Parathyroid adenoma (tissue), 2 donors: Measurements from ENCODE around the gene DCAF4L1.

Experiments
- H2AFZ ChIP-seq: fragments of 300-600 bp; sonication (generic); one replicate; pipeline ENCODE4 v1.7.0; 2017; ENCODE audit warnings: antibody characterized with exemption, mild to moderate bottlenecking
- H3K27ac ChIP-seq: fragments of 300-600 bp; sonication (generic); one replicate; pipeline ENCODE4 v1.7.0; 2017
- H3K27me3 ChIP-seq: fragments of 300-600 bp; sonication (generic); one replicate; pipeline ENCODE4 v1.7.0; 2017; ENCODE audit warnings: low read length; ENCODE audit not compliant: control insufficient read depth, insufficient read depth
- H3K36me3 ChIP-seq: fragments of 300-600 bp; sonication (generic); one replicate; pipeline ENCODE4 v1.7.0; 2017; ENCODE audit warnings: low read length; ENCODE audit not compliant: control insufficient read depth, insufficient read depth
- H3K4me1 ChIP-seq: fragments of 300-600 bp; sonication (generic); one replicate; pipeline ENCODE4 v1.7.0; 2017; ENCODE audit warnings: control low read depth
- H3K4me2 ChIP-seq: fragments of 300-600 bp; sonication (generic); one replicate; pipeline ENCODE4 v1.7.0; 2017; ENCODE audit warnings: low read length
- H3K4me3 ChIP-seq: fragments of 300-600 bp; sonication (generic); one replicate; pipeline ENCODE4 v1.7.0; 2017; ENCODE audit warnings: low read depth, low read length
- H3K79me2 ChIP-seq: fragments of 300-600 bp; sonication (generic); one replicate; pipeline ENCODE4 v1.7.0; 2017; ENCODE audit warnings: control low read depth
- H3K9ac ChIP-seq: fragments of 300-600 bp; sonication (generic); one replicate; pipeline ENCODE4 v1.7.0; 2017; ENCODE audit warnings: mild to moderate bottlenecking
- H3K9me3 ChIP-seq: fragments of 300-600 bp; sonication (generic); one replicate; pipeline ENCODE4 v1.7.0; 2017; ENCODE audit warnings: low read length; ENCODE audit not compliant: control insufficient read depth
- TF ChIP-seq, protein P1 (sequence below): fragments of 300-600 bp; sonication (generic); IDR thresholded peaks from one replicate; pipeline ENCODE4 v1.7.0; 2017; ENCODE audit warnings: antibody characterized with exemption, mild to moderate bottlenecking
- donor health status: primary hyperparathyroidism.

The DCAF4L1 gene

DNA sequence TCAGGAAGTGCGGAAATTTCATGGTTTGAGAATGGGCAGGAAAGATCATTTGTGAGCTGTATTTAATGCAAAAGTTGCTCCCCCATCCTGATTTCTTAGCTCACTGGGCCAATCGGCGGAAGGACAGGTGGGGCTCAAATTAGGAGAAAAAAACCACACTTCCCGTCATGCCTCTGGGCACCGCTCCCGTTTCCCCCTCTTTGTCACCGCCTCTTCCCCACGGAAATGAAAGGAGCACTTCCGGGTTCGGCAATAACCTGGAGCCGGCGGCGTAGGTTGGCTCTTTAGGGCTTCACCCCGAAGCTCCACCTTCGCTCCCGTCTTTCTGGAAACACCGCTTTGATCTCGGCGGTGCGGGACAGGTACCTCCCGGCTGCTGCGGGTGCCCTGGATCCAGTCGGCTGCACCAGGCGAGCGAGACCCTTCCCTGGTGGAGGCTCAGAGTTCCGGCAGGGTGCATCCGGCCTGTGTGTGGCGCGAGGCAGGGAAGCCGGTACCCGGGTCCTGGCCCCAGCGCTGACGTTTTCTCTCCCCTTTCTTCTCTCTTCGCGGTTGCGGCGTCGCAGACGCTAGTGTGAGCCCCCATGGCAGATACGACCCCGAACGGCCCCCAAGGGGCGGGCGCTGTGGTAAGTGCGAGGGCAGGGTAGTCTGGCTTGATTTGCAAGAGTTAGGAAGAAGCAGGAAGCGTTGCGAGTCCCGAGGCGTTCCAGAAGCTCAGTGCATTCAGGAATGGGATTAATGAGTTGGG lies 46.5 kb upstream of the DCAF4L1 start, which contains the start of gene TMEM33:
TSS of gene TMEM33 (plus strand) at position 529 of the 751 bp plus-strand sequence. CDS start at position 585, 56 bp downstream.
- TF ChIP-seq, protein P1, sequence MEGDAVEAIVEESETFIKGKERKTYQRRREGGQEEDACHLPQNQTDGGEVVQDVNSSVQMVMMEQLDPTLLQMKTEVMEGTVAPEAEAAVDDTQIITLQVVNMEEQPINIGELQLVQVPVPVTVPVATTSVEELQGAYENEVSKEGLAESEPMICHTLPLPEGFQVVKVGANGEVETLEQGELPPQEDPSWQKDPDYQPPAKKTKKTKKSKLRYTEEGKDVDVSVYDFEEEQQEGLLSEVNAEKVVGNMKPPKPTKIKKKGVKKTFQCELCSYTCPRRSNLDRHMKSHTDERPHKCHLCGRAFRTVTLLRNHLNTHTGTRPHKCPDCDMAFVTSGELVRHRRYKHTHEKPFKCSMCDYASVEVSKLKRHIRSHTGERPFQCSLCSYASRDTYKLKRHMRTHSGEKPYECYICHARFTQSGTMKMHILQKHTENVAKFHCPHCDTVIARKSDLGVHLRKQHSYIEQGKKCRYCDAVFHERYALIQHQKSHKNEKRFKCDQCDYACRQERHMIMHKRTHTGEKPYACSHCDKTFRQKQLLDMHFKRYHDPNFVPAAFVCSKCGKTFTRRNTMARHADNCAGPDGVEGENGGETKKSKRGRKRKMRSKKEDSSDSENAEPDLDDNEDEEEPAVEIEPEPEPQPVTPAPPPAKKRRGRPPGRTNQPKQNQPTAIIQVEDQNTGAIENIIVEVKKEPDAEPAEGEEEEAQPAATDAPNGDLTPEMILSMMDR = no peak
- peak within 1 kb of the TSS; percentile 87 for H2AFZ ChIP-seq
- peak within 1 kb of the TSS; percentile 98 for H3K4me3 ChIP-seq
- peak within 1 kb of the TSS; percentile 71 for H3K4me2 ChIP-seq
- peak within 1 kb of the TSS; percentile 43 for H3K27ac ChIP-seq
- H3K9ac ChIP-seq = no peak within 1 kb of the TSS
- no peaks in the 10 kb centered on the region for H3K36me3 ChIP-seq
- H3K79me2 ChIP-seq = peaks cover 11% of the 10 kb centered on the region
- no peaks in the 10 kb centered on the region for H3K4me1 ChIP-seq
- no peaks in the 10 kb centered on the region for H3K27me3 ChIP-seq
- H3K9me3 ChIP-seq = no peaks in the 10 kb centered on the region

DNA sequence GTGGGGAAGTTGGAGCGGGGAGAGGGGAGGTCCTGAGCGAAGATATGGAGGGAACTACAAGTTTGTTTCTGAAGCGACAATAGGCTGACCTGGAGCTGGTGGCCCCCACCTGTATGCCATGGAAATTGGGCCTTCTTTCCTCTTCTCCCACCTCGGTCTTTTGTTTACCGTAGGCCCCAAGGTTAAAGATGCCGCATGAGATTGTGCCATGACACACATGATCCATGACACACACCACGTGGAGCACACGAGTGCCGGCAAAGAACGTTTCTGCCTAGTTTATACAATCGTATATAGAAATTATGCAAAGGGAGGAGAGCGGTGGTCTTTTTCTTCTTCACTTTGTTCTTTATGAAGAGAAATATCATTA lies 45.9 kb upstream of the DCAF4L1 start:
- Histone ChIP-seq H3K4me3 (peak overlapping the region; percentile 98), H3K27ac (peak overlapping the region; percentile 43), H3K27me3 (no peaks in the 10 kb centered on the region), H3K36me3 (no peaks in the 10 kb centered on the region), H3K9me3 (no peaks in the 10 kb centered on the region), H2AFZ (peak overlapping the region; percentile 87), H3K4me2 (peak overlapping the region; percentile 71), H3K79me2 (peaks cover 11% of the 10 kb centered on the region), H3K9ac (no peak overlapping the region), H3K4me1 (no peaks in the 10 kb centered on the region)
- TF ChIP-seq, protein P1 = no peak

DNA sequence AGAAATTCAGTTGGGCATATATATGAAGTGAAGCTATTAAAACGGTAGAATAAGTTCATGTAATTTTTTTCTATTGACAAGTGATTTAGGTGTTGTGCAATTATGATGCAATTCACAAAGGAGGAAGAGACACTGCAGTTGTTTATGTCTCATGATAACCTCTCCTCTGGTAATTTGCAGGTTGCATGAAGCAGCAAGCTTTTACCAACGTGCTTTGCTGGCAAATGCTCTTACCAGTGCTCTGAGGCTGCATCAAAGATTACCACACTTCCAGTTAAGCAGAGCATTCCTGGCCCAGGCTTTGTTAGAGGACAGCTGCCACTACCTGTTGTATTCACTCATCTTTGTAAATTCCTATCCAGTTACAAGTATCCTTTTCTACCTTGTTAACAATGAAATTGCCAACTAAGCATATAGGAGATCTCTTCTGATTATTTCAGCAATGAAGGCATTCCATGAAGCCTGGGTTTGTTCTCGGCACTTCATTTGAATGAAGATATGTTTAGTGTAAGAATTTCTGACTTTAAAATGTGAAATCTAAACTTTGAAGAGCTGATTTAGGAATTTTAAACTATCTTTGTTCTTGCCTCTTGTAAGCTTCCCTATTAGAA lies 42.4 kb upstream of the DCAF4L1 start:
- H3K4me3 ChIP-seq = no peak overlapping the region
- no peaks in the 10 kb centered on the region for H3K27me3 ChIP-seq
- H3K27ac ChIP-seq = no peak overlapping the region
- H3K36me3 ChIP-seq = no peaks in the 10 kb centered on the region
- TF ChIP-seq, protein P1 = no peak
- H3K4me2 ChIP-seq = no peak overlapping the region
- H2AFZ ChIP-seq = no peak overlapping the region
- no peak overlapping the region for H3K9ac ChIP-seq
- H3K4me1 ChIP-seq = no peaks in the 10 kb centered on the region
- peaks cover 11% of the 10 kb centered on the region for H3K79me2 ChIP-seq
- no peaks in the 10 kb centered on the region for H3K9me3 ChIP-seq

DNA sequence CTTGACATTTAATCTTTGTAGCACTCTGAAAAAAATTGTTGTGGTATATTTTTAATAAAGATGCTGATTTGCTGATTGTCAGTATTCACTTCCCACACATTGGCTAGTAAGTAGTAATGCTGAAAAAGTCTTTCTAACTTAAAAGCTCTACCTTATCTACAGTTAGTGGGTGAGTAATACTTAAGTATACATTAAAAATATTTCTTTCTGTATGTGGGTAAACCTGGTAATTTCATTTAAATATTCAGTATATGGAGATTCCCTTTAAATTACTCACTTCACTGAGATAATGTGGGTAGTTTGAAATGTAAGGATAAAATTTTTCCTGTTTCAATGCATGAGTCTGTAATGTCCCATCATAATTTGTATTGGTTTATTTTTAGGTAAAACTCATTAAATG lies 40.7 kb upstream of the DCAF4L1 start:
- H3K79me2 ChIP-seq = peaks cover 3% of the 10 kb centered on the region
- no peak overlapping the region for H3K4me2 ChIP-seq
- H3K27me3 ChIP-seq = no peaks in the 10 kb centered on the region
- no peaks in the 10 kb centered on the region for H3K9me3 ChIP-seq
- TF ChIP-seq, protein P1 = no peak
- H3K36me3 ChIP-seq = no peaks in the 10 kb centered on the region
- H3K4me1 ChIP-seq = no peaks in the 10 kb centered on the region
- H3K27ac ChIP-seq = no peak overlapping the region
- H3K9ac ChIP-seq = no peak overlapping the region
- H3K4me3 ChIP-seq = no peak overlapping the region
- no peak overlapping the region for H2AFZ ChIP-seq
